ENCODE results near the gene MEIOB. TPM values are rescaled to one million over a fixed set of nuclear protein-coding genes. Genes with fewer than 3 reads are reported as not detected.
A peak's percentile ranks its signal among the peaks of the same experiment; 100 is the strongest.

MEIOB gene
- polyA plus RNA-seq, 2 of the 4 experiments (the other 2 are of a cell fraction) = 2.9 to 9.1 TPM

DNA sequence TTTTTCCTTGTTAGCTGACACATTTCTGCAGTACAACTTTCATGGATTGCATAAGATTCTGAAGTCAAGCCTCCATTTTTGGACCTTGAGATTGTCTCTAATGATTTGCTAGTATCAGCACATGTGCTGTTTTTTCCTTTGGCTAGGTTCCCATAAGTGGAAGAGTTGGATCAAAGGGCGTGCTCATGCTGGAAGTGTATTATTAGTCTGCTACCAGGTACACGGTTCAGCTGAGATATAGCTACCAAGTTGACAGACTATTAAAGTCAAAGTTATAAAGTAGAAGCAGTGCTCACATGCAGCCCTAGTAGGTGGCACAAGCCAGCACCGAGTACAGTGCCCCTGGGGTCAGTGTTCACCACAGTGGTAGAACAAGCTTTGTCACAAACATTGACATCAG is 41.8 kb downstream of the MEIOB start (continued):
- no peak for TF ChIP-seq EHMT2 (IDR thresholded peaks at IDR 0.05; ENCODE audit: low read depth)
- TF ChIP-seq ZC3H11A (IDR thresholded peaks at IDR 0.05) = no peak
- TF ChIP-seq MYC (IDR thresholded peaks at IDR 0.05; ENCODE audit: borderline replicate concordance, low read length) = no peak
- no peak for TF ChIP-seq ZSCAN20 (CRISPR knock-in tag; IDR thresholded peaks at IDR 0.05)

GRCh38 chr16:1828645-1829410 is 43.1 kb downstream of the MEIOB start:
- H3K9me3 ChIP-seq = no peaks in the 10 kb centered on the region
- POLR2A ChIA-PET = no interaction called here
- ATAC-seq (no peak), FAIRE-seq (no peak), DNase-seq (ENCODE audit: low read depth in 1 of 2, low spot score in 1 of 2) (no peak)
- H3K27ac ChIP-seq = 0 out of 6 replicates have a peak overlapping the region, but pooled peaks of 1 of the 2 experiments have one; percentile 6
- H3K4me1 ChIP-seq = peaks cover 28% of the 10 kb centered on the region
- 49% methylated on average over 11 of the region's 11 CpGs for WGBS (ENCODE audit: missing lambda C conversion rate)
- TF ChIP-seq BHLHE40 (IDR thresholded peaks at IDR 0.05; ENCODE audit: low read depth, low read length) (no peak), HOXB13 (CRISPR knock-in tag; IDR thresholded peaks at IDR 0.05; ENCODE audit: low read depth) (no peak), POLR2A (IDR thresholded peaks at IDR 0.05; ENCODE audit: low read length) (no peak), NFE2L2 (conservative IDR thresholded peaks at IDR 0.05; ENCODE audit: low read length) (no peak), CBX8 (IDR thresholded peaks at IDR 0.05) (no peak), KDM5A (IDR thresholded peaks at IDR 0.05) (no peak), GATA3 (IDR thresholded peaks at IDR 0.05; ENCODE audit: borderline replicate concordance) (no peak), RCOR1 (IDR thresholded peaks at IDR 0.05; ENCODE audit: low read depth, low read length) (no peak)
- TF ChIP-seq, protein P1, sequence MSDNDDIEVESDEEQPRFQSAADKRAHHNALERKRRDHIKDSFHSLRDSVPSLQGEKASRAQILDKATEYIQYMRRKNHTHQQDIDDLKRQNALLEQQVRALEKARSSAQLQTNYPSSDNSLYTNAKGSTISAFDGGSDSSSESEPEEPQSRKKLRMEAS (IDR thresholded peaks at IDR 0.05) = no peak
- TF ChIP-seq, protein P2, sequence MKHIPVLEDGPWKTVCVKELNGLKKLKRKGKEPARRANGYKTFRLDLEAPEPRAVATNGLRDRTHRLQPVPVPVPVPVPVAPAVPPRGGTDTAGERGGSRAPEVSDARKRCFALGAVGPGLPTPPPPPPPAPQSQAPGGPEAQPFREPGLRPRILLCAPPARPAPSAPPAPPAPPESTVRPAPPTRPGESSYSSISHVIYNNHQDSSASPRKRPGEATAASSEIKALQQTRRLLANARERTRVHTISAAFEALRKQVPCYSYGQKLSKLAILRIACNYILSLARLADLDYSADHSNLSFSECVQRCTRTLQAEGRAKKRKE (CRISPR knock-in tag; IDR thresholded peaks at IDR 0.05; ENCODE audit: low read depth) = no peak
- CTCF ChIA-PET = interaction anchor here (1.2 to 1.5 kb wide), 2 partner anchors 16 to 18 kb away, joined by 3 to 5 read pairs; no protein-coding TSS in a partner anchor
- H3K4me2 ChIP-seq = peak overlapping the region; percentile 79
- peak overlapping the region; percentile 67 for H3K4me3 ChIP-seq

DNA sequence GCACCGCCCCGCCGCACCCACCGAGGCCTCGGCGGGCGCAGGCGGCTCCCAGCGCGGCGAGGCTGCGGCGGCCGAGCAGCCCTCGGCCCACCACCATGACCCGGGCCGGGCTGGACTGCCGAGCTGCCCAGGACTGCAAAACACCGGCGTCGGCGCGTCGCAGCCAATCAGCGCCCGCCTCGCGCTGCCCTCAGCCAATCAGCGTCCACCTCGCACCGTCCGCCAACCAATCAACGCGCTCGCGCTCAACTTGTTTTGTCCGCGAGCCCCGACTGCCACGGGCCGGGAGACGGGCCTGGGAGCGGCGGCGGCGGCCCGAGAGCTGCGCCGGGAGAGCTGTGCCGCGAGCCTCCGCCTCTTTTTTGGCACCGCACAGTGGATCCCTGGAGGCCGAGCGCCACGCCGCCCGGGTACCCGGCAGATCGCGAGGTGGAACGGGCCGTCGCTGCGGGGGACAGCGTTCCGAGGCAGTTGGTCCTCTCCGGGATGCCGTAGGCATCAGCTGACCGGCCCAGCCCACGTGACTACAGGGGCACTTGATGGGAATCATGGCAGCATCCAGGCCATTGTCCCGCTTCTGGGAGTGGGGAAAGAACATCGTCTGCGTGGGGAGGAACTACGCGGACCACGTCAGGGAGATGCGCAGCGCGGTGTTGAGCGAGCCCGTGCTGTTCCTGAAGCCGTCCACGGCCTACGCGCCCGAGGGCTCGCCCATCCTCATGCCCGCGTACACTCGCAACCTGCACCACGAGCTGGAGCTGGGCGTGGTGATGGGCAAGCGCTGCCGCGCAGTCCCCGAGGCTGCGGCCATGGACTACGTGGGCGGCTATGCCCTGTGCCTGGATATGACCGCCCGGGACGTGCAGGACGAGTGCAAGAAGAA is 45.0 kb downstream of the MEIOB start, which contains the start of the genes FAHD1 and HAGH:
Gene FAHD1 (plus strand): TSS at position 516 of the 883 bp plus-strand sequence. CDS start 33 bp downstream, at position 549.
Gene HAGH (minus strand): TSS at position 135 of the 883 bp plus-strand sequence. CDS start 38 bp downstream, at position 97.
- Histone ChIP-seq H3K4me3 (peak within 1 kb of the TSS; percentile 67), H3K27ac (peak within 1 kb of the TSS; percentile 89 to 95), H3K4me1 (peaks cover 22% of the 10 kb centered on the region), H3K9me3 (no peaks in the 10 kb centered on the region), H3K4me2 (peak within 1 kb of the TSS; percentile 98)
- FAIRE-seq (peak; percentile 32), ATAC-seq (peak; percentile 89 to 94), DNase-seq (ENCODE audit: low read depth in 1 of 2, low spot score in 1 of 2) (peak; percentile 98 to 99)
- under 1% methylated on average over 30 of the region's 104 CpGs for WGBS (ENCODE audit: missing lambda C conversion rate)
- CTCF ChIA-PET = interaction anchor here (0.8 to 1.2 kb wide), 5 partner anchors 12 to 44 kb away, joined by 3 to 4 read pairs (median 4); partner anchors contain the start of genes NUBP2 and SPSB3
- POLR2A ChIA-PET = interaction anchor here (0.5 to 1.9 kb wide), 8 partner anchors 20 to 531 kb away, joined by 3 to 12 read pairs (median 4); partner anchors contain the start of genes CRAMP1, IFT140, NUBP2 and RPS2
- TF ChIP-seq, protein P1 (IDR thresholded peaks at IDR 0.05) = peak; percentile 98
- TF ChIP-seq E2F6 (IDR thresholded peaks at IDR 0.05; ENCODE audit: borderline replicate concordance, low read depth) (peak; percentile 76; the same call in 1 of the 2 replicates), FOSL2 (IDR thresholded peaks at IDR 0.05) (no peak), FOSL2 (CRISPR knock-in tag; IDR thresholded peaks at IDR 0.05) (no peak), GATA3 (IDR thresholded peaks at IDR 0.05; ENCODE audit: borderline replicate concordance) (peak; percentile 50; the same call in 1 of the 2 replicates), MAFK (IDR thresholded peaks at IDR 0.05; ENCODE audit: partially characterized antibody) (peak; percentile 1), SMC3 (IDR thresholded peaks at IDR 0.05) (no peak), BCL3 (IDR thresholded peaks at IDR 0.05) (peak; percentile 60; the same call in 2 of the 3 replicates), KDM5A (IDR thresholded peaks at IDR 0.05) (peak; percentile 99), CEBPB (IDR thresholded peaks at IDR 0.05) (no peak; a peak in 1 of 4 replicates), MYC (IDR thresholded peaks at IDR 0.05; ENCODE audit: borderline replicate concordance, low read length) (peak; percentile 72), TFCP2L1 (CRISPR knock-in tag; IDR thresholded peaks at IDR 0.05) (0 out of 2 replicates have a peak, but pooled peaks have one; percentile 5), JUN (IDR thresholded peaks at IDR 0.05) (peak in 1 of 2 experiments; percentile 94; a peak in 3 of 5 replicates), HDAC2 (IDR thresholded peaks at IDR 0.05) (peak; percentile 99), POLR2A (IDR thresholded peaks at IDR 0.05; ENCODE audit: low read length) (peak; percentile 79), FOXS1 (CRISPR knock-in tag; IDR thresholded peaks at IDR 0.05) (no peak)
- TF ChIP-seq, protein P2 (CRISPR knock-in tag; IDR thresholded peaks at IDR 0.05; ENCODE audit: low read depth) = no peak
- TF ChIP-seq, protein P3, sequence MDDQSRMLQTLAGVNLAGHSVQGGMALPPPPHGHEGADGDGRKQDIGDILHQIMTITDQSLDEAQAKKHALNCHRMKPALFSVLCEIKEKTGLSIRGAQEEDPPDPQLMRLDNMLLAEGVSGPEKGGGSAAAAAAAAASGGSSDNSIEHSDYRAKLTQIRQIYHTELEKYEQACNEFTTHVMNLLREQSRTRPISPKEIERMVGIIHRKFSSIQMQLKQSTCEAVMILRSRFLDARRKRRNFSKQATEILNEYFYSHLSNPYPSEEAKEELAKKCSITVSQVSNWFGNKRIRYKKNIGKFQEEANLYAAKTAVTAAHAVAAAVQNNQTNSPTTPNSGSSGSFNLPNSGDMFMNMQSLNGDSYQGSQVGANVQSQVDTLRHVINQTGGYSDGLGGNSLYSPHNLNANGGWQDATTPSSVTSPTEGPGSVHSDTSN (IDR thresholded peaks at IDR 0.05) = peak; percentile 92
- TF ChIP-seq, protein P4, sequence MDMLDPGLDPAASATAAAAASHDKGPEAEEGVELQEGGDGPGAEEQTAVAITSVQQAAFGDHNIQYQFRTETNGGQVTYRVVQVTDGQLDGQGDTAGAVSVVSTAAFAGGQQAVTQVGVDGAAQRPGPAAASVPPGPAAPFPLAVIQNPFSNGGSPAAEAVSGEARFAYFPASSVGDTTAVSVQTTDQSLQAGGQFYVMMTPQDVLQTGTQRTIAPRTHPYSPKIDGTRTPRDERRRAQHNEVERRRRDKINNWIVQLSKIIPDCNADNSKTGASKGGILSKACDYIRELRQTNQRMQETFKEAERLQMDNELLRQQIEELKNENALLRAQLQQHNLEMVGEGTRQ (IDR thresholded peaks at IDR 0.05) = peak; percentile 99
